Endodermal cell (in vitro differentiated cells): ENCODE measurements around the gene KIF25. TPM values are rescaled to one million over a fixed set of nuclear protein-coding genes. Genes with fewer than 3 reads are reported as not detected.

Experiments used
- DNase-seq: peaks from one replicate; pipeline ENCODE4 v3.0.0-alpha.2; 2017
- H3K27ac ChIP-seq: 2 replicates; pipeline ENCODE4 v1.5.1; 2013; ENCODE audit warnings: mild to moderate bottlenecking, low read depth, low read length, moderate library complexity
- H3K27me3 ChIP-seq: 2 replicates; pipeline ENCODE4 v1.6.1; 2013; ENCODE audit warnings: mild to moderate bottlenecking, low read length, moderate library complexity; ENCODE audit not compliant: insufficient read depth, control insufficient read depth, poor library complexity, severe bottlenecking
- H3K36me3 ChIP-seq: 2 replicates; pipeline ENCODE4 v1.7.0; 2013; ENCODE audit warnings: mild to moderate bottlenecking, low read length, moderate library complexity; ENCODE audit not compliant: control insufficient read depth, insufficient read depth
- H3K4me1 ChIP-seq: one replicate; pipeline ENCODE4 v1.7.0; 2013; ENCODE audit warnings: low read length; ENCODE audit not compliant: control insufficient read depth, insufficient read depth
- H3K4me3 ChIP-seq: 2 replicates; pipeline ENCODE4 v1.5.1; 2013; ENCODE audit warnings: mild to moderate bottlenecking, low read length, moderate library complexity
- H3K9ac ChIP-seq: 2 replicates; pipeline ENCODE4 v1.6.1; 2013; ENCODE audit warnings: mild to moderate bottlenecking, low read length, moderate library complexity; ENCODE audit not compliant: poor library complexity, severe bottlenecking; ENCODE audit errors: extremely low read depth
- H3K9me3 ChIP-seq: 2 replicates; pipeline ENCODE4 v1.6.1; 2013; ENCODE audit warnings: mild to moderate bottlenecking, low read length, moderate library complexity; ENCODE audit not compliant: control insufficient read depth
- H3K27ac Mint-ChIP-seq: 2 replicates; pipeline ENCODE4 v1.8.0; 2020; ENCODE audit warnings: mixed read lengths
- H3K27me3 Mint-ChIP-seq: 2 replicates; pipeline ENCODE4 v1.8.0; 2021; ENCODE audit warnings: mild to moderate bottlenecking, mixed read lengths; ENCODE audit not compliant: insufficient read depth
- H3K36me3 Mint-ChIP-seq: 2 replicates; pipeline ENCODE4 v1.8.0; 2020; ENCODE audit warnings: low read depth, mixed read lengths
- H3K4me1 Mint-ChIP-seq: 2 replicates; pipeline ENCODE4 v1.8.0; 2020; ENCODE audit warnings: mixed read lengths
- H3K4me3 Mint-ChIP-seq: 2 replicates; pipeline ENCODE4 v1.8.0; 2020; ENCODE audit warnings: mild to moderate bottlenecking, moderate library complexity, mixed read lengths
- H3K9me3 Mint-ChIP-seq: 2 replicates; pipeline ENCODE4 v1.8.0; 2020; ENCODE audit warnings: mild to moderate bottlenecking, mixed read lengths
- WGBS, 2 experiments: methylation state at CpG; one replicate each; pipeline versions ENCODE4 v1.1.5 to v1.1.7; 2013; ENCODE audit warnings: missing lambda C conversion rate in 2 of 2, mixed read lengths in 1 of 2; ENCODE audit not compliant: insufficient coverage in 1 of 2, insufficient read length in 1 of 2; 5-methylcytosine and 5-hydroxymethylcytosine counted together
- total RNA-seq, 2 donors: library from RNA; stranded (reverse); fragmentation: NEBNext Ultra II Directional in 1 of 2; extraction: Animal tissue kit (Norgen Biotek cat#: 25700) in 1 of 2; gene quantifications; 2 replicates in 1 of 2; 3 replicates in 1 of 2; pipeline ENCODE4 v1.2.1, GENCODE V29; 2021
- TF ChIP-seq, protein P1 (sequence below): fragments of 200-600 bp; sonication (generic); conservative IDR thresholded peaks from 2 replicates; pipeline ENCODE4 v1.5.0; 2021; ENCODE audit warnings: antibody characterized with exemption, mild to moderate bottlenecking

The KIF25 gene
- total RNA-seq, 2 donors from 2014 or later: 1.3 TPM; not detected in 1

DNA sequence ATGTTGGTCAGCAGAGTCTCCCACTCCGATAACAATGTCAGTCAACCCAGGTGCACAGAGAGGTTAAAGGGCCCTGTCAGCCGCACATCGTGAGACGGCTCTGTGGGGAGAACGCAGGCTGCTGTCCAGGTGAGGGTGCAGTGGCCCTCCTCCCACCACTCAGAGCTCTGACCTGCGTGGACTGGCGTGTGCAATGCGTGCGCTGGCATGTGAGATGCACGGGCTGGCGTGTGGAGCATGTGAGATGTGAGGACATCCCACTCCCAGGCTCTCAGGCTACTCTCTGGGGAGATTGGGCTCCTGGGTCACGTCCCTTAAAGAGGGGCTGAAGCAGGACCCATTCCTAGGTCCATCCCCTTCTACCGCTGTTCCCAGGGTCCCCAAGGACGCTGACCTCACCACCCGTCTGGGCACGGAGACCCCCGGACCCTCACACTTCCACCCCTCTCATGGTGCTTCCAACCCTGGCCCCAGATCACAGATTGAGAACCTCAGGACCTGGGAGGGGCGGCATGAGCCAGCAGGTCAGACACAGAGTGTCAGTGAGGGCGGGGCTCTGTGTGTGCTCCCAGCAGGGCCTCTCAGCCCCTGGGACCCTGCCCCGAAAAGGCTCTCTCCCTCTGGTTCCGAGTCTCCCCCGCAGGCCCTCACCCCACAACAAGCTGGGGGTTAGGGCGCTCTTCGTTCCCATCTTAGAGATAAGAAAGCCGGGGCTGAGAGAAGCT is 90.1 kb downstream of the KIF25 start:
- Mint-ChIP-seq H3K36me3 (no peaks in the 10 kb centered on the region), H3K27ac (no peak overlapping the region), H3K4me1 (peaks cover 13% of the 10 kb centered on the region), H3K27me3 (no peaks in the 10 kb centered on the region), H3K9me3 (peaks cover 3% of the 10 kb centered on the region), H3K4me3 (no peak overlapping the region)
- H3K4me3 ChIP-seq: no peak overlapping the region
- peak overlapping the region; percentile 89 for H3K27ac ChIP-seq
- H3K9ac ChIP-seq: no peak overlapping the region
- H3K9me3 ChIP-seq: no peaks in the 10 kb centered on the region
- WGBS, 2 experiments: 89 to 98% methylated on average over 8 to 25 of the region's 25 CpGs
- H3K4me1 ChIP-seq: peaks cover 11% of the 10 kb centered on the region
- H3K27me3 ChIP-seq: no peaks in the 10 kb centered on the region
- no peaks in the 10 kb centered on the region for H3K36me3 ChIP-seq
- TF ChIP-seq, protein P1, sequence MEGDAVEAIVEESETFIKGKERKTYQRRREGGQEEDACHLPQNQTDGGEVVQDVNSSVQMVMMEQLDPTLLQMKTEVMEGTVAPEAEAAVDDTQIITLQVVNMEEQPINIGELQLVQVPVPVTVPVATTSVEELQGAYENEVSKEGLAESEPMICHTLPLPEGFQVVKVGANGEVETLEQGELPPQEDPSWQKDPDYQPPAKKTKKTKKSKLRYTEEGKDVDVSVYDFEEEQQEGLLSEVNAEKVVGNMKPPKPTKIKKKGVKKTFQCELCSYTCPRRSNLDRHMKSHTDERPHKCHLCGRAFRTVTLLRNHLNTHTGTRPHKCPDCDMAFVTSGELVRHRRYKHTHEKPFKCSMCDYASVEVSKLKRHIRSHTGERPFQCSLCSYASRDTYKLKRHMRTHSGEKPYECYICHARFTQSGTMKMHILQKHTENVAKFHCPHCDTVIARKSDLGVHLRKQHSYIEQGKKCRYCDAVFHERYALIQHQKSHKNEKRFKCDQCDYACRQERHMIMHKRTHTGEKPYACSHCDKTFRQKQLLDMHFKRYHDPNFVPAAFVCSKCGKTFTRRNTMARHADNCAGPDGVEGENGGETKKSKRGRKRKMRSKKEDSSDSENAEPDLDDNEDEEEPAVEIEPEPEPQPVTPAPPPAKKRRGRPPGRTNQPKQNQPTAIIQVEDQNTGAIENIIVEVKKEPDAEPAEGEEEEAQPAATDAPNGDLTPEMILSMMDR: no peak
- DNase-seq: no peak

DNA sequence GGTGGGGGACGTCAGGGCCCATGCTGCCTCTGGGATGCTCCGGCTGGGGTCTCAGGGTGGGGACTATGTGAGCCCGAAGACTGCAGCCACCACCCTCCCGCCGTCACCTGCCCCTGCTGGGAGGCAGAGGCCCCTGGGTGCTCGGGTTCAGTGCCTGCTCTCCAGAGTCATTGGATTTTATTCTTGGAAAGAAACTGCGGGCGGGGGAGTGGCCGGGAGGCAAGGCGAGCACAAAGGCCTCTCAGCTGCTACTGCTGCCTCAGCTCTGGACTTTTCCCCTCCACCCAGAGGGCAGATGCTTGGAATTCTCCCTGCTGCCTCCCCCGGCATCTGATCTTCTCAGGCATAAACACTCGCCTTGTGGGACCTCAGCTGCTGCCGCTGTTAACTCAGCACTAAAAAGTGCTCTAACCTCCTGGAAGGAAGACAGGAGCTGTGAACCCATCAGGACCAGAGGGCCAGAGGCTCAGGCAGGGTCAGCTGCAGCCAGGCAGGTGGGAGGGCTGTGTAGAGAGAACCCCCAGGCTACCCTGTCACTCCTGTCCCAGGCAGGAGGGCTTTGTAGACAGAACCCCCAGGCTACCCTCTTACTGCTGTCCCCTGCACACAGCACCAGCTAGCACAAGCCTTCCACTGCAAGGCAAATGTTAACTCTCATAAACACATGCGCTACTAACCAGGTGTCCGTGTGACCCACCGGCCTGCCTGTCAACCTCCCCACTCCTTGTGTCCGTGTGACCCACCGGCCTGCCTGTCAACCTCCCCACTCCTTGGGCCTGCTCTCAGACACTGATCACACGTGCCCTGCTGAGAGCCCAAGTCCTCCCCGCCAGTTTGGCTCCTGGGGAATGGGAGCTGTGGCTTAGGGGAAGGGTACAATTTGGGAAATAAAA is 90.9 kb downstream of the KIF25 start:
- Histone ChIP-seq H3K9me3 (no peaks in the 10 kb centered on the region), H3K36me3 (no peaks in the 10 kb centered on the region), H3K4me3 (no peak overlapping the region), H3K4me1 (peaks cover 9% of the 10 kb centered on the region), H3K27me3 (no peaks in the 10 kb centered on the region), H3K27ac (peak overlapping the region; percentile 89), H3K9ac (no peak overlapping the region)
- DNase-seq: peak; percentile 80
- H3K27me3 Mint-ChIP-seq: no peaks in the 10 kb centered on the region
- peaks cover 9% of the 10 kb centered on the region for H3K4me1 Mint-ChIP-seq
- no peak overlapping the region for H3K27ac Mint-ChIP-seq
- H3K36me3 Mint-ChIP-seq: no peaks in the 10 kb centered on the region
- TF ChIP-seq, protein P1: no peak
- 59 to 70% methylated on average over 14 to 20 of the region's 20 CpGs for WGBS, 2 experiments
- H3K4me3 Mint-ChIP-seq: no peak overlapping the region
- peaks cover 3% of the 10 kb centered on the region for H3K9me3 Mint-ChIP-seq

DNA sequence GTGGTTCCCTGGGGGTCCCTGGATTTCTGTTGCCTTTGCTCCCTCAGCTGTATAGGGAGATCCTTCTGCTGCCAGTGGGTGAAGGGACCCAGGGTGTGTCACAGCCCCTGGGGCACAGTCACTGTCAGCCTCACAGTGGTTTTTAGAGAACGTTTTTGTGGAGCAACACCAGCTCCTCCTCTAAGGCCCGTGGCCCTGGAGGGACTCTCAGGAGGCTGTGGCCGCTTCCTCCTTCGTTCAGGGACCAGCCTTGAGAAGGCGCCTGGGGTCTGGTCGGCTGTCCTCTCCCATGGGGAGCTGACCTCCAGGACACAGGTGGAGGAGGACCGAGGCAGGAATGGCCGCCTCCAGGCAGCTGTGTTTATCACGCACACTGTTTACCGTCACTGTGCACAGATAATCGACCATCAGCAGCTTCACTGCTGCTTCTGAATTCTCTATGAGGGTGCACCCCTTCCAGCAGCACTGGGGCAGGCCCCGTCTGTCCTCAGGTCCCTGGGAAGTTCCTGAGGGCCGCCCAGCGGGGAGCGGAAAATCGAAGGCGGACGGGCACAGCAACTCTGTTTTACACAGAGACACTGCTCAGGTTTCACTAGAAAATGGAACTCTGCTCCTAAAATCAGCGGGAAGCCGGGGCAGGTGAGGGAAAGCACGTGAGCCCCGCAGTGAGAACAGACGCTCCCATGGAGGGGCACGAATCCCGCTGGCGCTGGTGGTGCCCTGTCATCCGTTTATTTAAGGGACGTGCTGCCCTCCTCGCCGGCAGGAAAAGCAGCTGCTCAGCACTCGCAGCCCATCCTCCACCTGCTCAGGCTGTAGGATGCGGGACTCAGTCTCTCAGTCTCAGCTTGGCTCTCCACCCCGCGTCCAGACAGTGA is 92.0 kb downstream of the KIF25 start:
- Histone ChIP-seq H3K4me3 (no peak overlapping the region), H3K9me3 (no peaks in the 10 kb centered on the region), H3K9ac (no peak overlapping the region), H3K36me3 (no peaks in the 10 kb centered on the region), H3K4me1 (peaks cover 9% of the 10 kb centered on the region), H3K27ac (no peak overlapping the region), H3K27me3 (no peaks in the 10 kb centered on the region)
- TF ChIP-seq, protein P1: no peak
- Mint-ChIP-seq H3K4me3 (no peak overlapping the region), H3K27ac (peak overlapping the region; percentile 26), H3K4me1 (peaks cover 6% of the 10 kb centered on the region), H3K27me3 (no peaks in the 10 kb centered on the region), H3K9me3 (peaks cover 3% of the 10 kb centered on the region), H3K36me3 (no peaks in the 10 kb centered on the region)
- no peak for DNase-seq
- WGBS, 2 experiments: 86 to 88% methylated on average over 32 to 34 of the region's 34 CpGs
